GM21447 (cell line): ENCODE data around the gene SLC35F1.
"Not testable (repeated sequence)": the region's sequence is repeated elsewhere in the genome, so short reads cannot be mapped to it uniquely, and the experiment has no call there.

Experiments used
- ATAC-seq: cut with Tn5 transposase; IDR thresholded peaks from one replicate; pipeline ENCODE4 v1.9.1; 2021; ENCODE audit not compliant: unreplicated experiment

SLC35F1 gene

DNA sequence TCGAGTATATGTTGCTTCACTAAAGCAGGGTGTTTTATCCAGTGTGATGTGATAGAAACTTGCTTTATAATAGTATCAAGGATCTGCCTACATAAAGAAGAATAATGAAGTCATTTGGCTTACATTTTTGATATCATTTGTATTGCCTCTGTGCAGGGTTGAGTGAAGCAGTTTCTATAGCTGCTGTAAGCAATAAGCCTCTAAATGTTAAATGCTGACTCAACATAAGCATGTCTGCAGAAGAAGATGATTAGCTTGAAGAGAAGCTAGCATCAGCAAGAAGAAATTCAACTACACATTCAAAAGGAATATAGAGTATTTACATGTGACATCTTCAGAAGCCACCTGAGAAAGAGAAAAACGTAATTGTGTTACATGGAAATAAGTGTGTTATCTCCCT lies 17.6 kb downstream of the SLC35F1 start:
- ATAC-seq, result no peak

DNA sequence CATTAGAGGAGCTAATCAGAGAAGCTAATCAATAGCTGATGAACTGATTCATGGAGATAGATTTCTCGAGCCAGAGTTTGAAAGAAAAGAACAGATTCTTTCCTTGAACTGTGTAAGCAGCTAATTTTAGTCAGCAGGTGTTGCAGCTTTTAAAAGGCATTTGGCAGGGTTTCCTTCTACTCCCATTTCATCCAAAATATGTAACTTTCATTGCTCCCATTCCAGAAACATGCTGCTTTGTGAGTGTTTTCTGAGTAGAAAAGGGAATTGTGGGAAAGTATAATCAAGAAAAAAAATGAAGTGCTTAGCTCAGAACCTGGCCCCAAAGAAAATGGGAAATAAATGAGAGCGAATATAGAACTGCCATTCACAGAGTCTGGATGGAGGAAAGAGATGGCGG lies 20.8 kb downstream of the SLC35F1 start:
- no peak for ATAC-seq

DNA sequence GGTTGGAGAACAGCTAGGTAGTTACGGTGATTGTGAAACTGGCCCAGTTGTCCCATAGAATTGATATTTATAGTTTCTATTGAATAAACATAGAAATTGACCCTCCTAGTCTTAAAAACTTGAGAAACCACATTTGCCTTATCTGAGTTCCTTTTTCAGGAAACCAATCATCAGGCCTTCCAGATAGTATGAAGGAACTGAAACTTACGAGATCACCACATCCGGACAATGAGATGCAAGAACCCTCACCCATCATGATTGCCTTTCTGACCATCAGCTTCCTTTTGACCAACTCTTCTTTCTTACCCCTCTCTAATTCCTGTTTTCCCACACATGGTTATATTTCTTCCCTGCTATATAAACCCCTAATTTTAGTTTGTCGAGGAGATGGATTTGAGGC lies 21.8 kb downstream of the SLC35F1 start:
- ATAC-seq, result no peak

DNA sequence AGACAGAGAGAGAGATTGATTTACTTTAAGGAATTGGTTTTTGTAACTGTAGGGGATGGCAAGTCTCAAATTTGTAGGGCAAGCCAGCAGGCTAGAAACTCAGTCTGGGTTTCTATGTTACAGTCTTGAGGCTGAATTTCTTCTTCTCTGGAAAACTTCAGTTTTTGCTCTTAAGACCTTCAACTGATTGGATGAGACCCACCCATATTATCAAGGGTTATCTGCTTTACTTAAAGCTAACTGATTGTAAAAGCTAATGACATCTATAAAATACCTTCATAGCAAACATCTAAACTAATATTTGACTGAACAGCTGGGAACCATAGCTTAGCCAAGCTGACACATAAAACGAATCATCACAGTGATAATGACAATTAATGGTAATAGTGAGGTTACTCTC lies 22.4 kb downstream of the SLC35F1 start:
- ATAC-seq, result no peak

DNA sequence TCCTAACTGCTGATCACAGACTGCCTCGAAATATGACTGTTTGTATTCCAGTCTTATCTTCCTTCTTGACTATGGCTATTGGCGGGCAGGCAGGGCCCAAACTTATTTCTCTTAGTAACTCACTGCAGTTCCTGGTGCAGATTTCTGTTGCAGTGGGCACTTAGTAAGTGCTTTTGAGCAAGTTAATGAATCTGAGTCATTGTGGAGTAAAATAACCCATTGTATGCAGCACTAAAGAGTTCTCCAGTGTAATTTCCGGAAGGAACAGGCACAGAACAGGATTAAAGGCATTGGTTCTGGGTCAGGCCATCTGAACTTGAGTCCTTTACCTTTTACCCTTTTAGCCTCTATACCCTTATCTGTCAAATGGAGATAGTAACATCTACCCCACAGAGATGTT lies 23.6 kb downstream of the SLC35F1 start:
- ATAC-seq, result no peak

DNA sequence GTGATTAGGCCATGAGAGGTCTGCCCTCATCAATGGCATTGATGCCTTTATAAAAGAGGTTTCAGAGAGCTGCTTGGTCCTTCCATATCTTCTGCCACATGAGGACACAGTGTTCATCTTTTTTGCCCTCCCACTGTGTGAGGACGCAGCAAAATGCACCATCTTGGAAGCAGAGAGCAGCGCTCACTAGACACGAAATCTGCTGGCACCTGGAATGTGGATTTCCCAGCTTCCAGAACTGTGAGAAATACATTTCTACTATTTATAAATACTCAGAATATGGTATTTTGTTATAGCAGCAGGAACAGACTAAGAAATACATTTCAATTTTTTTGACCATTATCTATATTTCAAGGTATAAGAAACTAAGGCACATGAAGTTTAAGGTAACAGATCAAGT lies 24.9 kb downstream of the SLC35F1 start:
- no peak for ATAC-seq

DNA sequence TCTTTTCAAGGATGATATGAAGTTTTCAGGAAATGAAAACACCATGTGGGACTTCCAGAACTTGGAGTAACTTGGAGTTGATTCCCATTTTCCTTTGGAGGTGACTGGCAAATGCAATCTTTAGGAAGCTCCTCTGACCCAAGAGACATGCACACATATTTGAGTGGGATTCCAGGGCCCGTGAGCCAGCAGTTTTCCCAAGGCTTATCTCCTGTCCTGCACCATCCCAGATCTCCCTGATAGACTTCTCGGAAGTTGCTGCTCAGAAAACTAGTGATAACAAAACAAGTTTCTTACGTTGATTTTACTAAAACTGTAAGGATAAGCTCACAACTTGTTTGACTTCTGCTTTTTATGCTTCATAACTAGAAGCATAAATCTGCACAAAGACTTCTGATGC lies 25.6 kb downstream of the SLC35F1 start:
- ATAC-seq, result no peak

DNA sequence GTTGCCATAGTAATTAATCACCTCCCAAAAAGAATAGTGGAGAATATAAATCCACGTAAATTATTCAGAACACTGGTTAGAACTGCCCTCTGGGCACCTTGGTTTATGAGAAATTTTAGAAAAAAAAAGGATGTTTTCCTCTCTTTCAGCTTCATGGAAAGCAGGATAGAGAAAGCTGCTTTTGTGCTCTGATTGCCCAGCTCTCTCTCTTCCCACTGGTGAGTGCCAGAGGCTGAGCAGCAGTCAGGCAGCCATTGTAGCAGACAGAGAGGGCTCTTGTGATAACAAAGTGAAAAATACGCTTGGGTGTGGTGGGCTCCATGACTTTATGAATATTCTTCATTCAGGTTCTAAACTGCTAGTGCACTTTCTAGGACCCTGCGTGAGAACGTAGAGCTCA lies 26.4 kb downstream of the SLC35F1 start:
- no peak for ATAC-seq

DNA sequence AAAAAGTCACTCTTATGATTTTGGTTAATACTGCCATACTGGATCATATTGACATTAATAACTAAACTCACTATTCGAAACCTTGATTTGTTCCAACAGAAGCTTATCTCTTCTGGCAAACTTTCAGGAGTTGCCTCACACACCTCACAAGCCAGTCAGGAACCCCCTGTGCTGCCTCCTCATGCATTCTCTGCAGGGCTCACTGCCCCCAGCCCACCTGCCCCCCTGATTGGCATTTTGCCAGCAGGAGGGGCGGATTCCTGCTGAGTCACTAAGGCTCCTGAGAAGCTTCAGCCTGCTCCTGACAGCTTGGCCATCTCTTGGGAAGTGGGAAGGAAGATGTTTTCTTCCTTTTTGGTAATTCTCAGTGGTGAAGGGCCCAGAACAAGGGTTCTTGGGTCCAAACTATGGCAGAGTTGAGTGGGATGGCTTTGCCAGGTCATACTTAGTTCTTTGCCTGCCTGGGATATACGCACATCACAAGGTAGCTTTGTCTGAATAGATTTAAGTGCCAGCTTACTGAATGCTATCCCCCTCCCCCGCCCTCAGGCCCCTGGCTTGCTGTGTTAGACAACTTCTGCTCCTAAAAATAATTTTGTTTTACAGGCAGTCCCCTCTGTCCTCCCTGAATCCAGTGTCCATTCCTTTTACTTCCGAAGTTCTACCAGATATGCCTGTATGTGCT lies 31.4 kb downstream of the SLC35F1 start:
- ATAC-seq, result no peak

DNA sequence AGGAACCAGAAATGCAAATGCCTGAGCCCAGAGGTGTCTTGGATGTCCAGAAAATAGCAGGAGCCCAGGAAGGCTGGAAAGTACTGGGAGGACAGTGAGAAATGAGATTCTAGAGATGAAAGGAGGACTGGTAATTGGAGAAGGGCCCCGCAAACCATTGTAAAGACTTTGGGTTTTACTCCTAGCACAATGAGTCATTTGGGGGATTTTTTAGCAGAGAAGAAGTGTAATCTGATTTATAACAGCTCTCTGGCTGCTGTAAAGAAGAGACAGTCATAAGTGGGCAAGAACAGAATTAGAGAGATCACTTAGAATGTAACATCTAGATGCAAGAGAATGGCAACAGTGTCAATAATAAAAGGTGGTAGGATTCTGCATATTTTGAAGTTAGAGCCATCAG lies 40.2 kb downstream of the SLC35F1 start:
- no peak for ATAC-seq

DNA sequence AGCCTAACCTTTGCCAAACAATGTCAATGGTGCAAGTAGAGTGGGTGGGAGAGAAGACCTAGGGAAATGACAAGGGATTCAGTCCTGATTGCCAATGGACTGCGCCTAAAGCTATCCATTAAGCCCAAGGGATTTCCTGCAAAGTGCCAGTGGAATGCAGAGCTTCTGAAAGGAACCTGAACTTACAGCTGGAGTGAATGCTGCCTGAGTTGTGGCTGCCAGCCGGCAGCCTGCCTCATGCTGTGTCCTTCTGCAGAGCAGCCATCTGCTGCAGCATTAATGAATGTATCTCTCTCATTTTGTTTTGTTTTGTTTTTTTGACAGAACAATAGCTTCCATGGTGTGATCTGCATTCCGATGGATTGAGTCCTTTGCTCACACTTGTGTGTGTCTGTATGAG lies 44.7 kb downstream of the SLC35F1 start:
- ATAC-seq, result no peak

DNA sequence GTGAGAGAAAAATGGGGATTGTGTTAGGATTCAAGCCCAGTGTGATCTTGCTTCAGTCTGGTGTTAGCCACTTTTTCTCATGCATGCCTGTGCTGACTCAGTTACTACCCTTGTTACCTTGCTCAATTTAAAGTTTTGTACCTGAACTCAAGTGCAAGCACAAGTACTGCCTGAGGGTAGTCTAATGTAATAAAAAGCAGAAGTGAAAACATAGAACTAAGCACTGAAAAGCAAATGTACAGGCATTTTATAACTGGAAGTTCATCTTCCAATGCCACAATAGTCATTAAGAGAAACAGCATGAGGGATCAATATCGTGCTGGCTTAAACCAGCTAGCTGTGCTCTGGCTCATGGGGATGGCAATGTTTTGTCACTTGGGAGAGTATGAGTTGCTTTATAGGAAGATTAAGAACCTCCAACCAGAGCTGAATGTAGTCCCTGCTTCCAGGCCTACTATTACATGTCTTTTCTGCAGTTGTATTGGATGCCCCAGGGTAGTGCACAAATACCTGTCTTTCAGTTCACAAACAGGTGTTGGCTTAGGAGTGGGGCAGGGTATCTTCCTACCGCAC lies 48.7 kb downstream of the SLC35F1 start:
- peak; percentile 50 for ATAC-seq

DNA sequence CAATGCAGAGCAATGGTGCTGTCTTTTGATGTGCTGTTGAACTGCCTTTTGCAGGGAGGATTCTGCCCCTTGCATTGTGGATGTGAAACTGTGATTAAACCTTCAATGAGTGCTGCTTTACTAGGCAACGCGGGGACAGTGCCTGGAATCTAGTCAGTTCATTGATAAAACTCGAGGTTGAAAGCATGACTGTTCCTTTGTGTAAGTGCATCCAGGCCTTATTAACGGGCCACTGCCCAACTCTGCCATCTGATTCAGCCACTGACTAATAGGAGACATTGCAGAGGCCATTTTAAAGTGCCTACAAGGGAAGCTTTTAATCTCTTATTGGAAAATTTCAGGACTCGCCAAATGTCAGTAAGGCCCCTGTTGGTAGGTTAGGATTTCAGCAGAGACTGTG lies 49.3 kb downstream of the SLC35F1 start:
- no peak for ATAC-seq

DNA sequence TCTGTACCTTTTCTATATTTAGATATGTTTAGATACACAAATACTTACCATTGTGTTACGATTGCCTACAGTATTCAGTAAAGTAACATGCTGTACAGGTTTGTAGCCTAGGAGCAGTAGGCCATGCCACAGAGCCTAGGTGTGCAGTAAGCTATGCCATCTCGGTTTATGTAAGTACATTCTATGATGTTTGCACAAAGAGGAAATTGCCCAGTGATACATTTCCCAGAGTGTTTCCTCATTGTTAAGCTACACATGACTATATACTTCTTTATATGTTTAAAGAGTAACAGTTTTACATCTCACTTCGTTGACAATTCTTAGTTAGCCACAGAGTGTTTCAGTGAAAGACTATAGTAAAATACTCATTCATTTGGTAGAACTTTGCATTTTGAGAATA lies 51.5 kb downstream of the SLC35F1 start:
- ATAC-seq, result no peak

DNA sequence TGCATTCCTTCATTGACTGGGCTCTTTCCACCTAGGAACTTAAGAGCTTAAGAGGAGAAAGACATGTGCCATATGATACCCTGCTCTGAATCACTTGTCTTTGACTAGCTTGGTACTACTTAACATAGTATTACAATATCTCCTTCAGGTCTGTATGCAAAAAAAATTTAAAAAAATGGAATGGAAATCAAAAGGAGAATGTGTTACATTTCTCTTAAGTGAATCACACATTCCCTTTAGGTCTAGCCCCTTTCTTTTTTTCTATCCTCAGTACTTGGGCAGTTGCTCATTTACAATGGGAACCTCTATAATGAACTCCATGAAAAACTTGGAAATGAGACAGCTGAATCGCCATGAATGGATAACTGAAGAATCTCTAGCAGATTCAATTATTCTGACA lies 53.8 kb downstream of the SLC35F1 start:
- no peak for ATAC-seq

DNA sequence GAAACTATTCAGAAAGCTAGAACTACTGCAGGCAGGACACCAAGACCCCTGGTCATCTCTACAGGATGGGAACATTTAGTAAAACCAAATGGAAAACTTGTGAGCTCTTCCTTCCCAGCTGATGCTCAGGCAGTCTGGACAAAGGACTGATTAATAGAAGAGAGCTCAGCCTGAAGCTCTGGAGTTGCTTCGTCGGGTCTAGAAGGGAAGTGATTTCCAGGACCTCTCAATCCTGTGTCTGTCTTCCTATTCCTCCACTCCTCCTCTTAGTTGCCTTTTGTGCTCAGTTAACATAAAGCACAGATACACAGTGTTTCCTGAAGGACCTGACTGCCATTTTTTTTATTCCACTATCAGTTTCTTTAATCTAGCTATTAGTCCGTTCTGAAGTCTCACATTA lies 54.2 kb downstream of the SLC35F1 start:
- ATAC-seq, result no peak

DNA sequence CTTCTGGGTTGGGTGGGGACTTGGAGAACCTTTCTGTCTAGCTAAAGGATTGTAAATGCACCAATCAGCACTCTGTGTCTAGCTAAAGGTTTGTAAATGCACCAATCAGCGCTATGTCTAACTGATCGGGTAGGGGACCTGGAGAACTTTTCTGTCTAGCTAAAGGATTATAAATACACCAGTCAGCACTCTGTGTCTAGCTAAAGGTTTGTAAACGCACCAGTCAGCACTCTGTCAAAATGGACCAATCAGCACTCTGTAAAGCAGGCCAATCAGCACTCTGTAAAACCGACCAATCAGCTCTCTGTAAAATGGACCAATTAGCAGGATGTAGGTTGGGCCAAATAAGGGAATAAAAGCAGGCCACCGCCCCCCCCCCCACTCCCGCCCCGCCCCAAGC lies 58.7 kb downstream of the SLC35F1 start:
- not testable (repeated sequence) for ATAC-seq

DNA sequence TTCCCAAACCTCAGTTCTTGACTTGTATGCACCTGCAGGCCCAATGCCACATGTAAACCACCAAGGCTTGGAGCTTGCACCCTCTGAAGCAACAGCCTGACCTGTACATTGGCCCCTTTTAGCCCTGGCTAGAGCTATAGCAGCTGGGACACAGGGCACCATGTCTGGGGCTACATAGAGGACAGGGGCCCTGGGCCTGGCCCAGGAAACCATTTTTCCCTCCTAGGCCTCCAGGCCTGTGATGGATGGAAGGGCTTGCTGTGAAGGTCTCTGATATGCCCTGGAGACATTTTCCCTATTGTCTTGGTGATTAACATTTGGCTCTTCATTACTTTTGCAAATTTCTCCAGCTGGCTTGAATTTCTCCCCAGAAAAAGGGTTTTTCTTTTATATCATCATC lies 64.6 kb downstream of the SLC35F1 start:
- ATAC-seq, result no peak

DNA sequence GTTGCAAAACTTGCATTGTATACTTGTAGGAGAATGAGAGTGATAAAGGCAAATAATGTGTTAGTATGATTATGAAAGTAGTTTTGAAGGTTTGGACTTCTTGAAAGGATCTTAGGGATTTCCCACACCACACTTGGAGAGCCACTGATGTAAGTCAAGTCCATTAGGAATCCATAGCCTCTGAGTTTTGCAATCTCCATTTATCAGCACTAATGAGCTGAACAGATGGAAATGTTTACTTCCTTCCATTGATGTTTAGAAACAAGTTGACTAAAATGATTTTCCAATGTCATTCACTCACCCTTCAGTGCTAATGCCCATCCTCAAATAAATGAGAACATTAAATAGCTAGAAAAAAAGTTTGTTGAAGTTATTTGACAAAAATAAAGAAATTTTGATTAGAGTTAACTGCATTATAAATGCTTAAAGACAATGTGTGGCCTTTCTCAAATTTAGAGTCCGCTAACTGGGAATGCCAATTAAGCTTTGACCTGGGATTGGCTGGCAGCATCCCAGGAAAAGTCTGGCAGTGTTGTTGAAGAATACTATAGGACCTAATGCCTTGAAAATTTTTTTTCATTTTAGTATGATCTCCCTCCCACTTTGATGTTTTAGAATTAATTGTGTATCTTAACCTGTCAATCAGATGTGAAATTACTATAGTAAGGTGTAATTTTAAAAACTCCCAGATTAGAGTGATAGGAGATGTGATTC lies 68.0 kb downstream of the SLC35F1 start:
- ATAC-seq, result no peak

DNA sequence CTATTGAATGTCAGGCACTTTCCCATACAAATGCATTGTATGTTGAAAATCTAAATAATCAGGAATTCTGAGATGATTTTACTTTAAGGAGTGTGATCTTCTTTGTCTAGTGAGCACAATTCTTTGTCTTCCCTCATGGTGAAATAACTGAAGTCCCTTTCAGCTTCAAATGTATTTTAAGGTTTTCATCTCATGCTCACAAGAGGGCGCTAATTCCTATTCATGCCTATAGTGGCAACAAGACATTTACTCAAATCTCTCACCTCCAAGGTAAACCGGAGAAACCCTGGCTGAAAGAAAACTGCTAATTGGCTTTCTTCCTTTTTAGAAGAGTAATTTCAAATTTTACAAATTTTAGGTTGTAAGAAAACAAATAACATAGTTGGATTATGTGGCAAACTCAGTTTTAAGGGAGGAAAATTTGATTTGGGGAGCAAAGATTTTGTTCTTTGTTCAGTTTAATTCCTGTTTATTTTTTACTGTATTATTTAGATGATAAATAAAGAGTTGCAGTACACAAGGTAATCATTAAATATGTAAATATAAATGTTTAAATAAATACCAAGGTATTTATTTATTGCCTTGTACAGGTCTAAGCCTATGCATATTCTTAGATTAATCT lies 69.1 kb downstream of the SLC35F1 start:
- no peak for ATAC-seq

DNA sequence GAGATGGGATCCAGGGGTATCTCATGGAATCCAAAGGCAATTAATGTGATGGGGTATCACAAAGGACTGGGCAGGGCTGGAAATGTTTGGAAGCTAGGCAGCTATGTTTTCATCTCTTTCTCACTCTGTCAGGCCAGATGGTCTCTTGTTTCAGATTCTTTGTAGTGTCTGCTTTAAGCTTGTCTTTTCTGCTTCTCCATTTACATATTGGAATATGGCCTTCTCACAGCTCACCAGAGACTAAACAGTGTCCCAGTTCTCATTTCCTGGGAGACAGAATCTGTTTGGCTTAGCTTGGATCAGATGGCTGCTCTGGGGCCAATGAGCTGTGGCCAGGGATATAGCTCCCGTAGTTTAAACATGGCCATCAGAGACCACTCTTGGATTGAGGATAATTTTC lies 78.9 kb downstream of the SLC35F1 start:
- ATAC-seq, result no peak

DNA sequence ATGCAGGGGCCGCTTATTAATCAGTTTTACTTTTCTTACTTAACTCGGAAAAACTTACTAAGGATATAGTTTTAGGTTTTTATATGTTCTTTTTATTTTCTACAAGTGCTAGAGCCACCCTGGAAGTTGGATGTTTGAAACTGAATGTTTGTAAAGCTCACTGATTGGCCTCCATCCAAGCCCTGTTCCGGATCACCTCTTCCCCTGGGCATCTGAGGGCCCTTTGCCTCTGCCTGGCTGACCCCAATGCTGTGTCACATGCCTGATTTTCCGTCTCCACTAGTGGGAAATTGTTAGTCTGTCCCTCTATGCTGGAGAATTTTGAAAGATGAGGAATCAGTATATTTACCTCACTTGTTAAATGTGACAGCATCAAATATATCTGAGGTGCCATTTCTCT lies 79.3 kb downstream of the SLC35F1 start:
- ATAC-seq, result no peak
